HepG2 (cell line): ENCODE measurements around the gene LIMA1. TPM values are rescaled to one million over a fixed set of nuclear protein-coding genes. Genes with fewer than 3 reads are reported as not detected.

Experiments used
- AKAP8 ChIP-seq: sonication (generic); formaldehyde crosslinking; IDR thresholded peaks from 2 replicates; pipeline ENCODE4 v1.5.1; 2020; ENCODE audit warnings: mild to moderate bottlenecking, missing genetic modification reagents
- ATF7-NPFF ChIP-seq: sonication (generic); formaldehyde crosslinking; IDR thresholded peaks from 2 replicates; pipeline ENCODE4 v1.8.1; 2023; ENCODE audit warnings: mild to moderate bottlenecking, low read depth, missing genetic modification reagents, moderate library complexity
- ATRX ChIP-seq: sonication (generic); formaldehyde crosslinking; IDR thresholded peaks from 2 replicates; pipeline ENCODE4 v1.4.0; 2020; ENCODE audit warnings: missing genetic modification reagents, borderline replicate concordance
- CREM ChIP-seq, 2 experiments: sonication (generic) in 1 of 2; formaldehyde crosslinking in 1 of 2; IDR thresholded peaks; 2 replicates each; pipeline versions ENCODE4 v1.4.0 to v1.6.1; 2016 to 2020; ENCODE audit warnings: antibody characterized with exemption in 1 of 2, mild to moderate bottlenecking in 1 of 2, missing genetic modification reagents in 1 of 2
- GABPA ChIP-seq, 2 experiments: IDR thresholded peaks; 2 replicates each; pipeline ENCODE4 v1.6.1; 2011 to 2016; ENCODE audit warnings: low read depth in 2 of 2, low read length in 1 of 2, missing biosample characterization in 1 of 2, missing genetic modification characterization in 1 of 2
- ISL2 ChIP-seq: sonication (generic); formaldehyde crosslinking; IDR thresholded peaks from 2 replicates; pipeline ENCODE4 v1.5.0; 2020; ENCODE audit warnings: missing genetic modification reagents
- MLLT10 ChIP-seq: sonication (generic); formaldehyde crosslinking; IDR thresholded peaks from 2 replicates; pipeline ENCODE4 v1.4.0; 2020; ENCODE audit warnings: missing genetic modification reagents
- RBM39 ChIP-seq: fragments of 200-400 bp; formaldehyde crosslinking; IDR thresholded peaks from one replicate; pipeline ENCODE4 v1.6.1; 2018; ENCODE audit warnings: antibody characterized with exemption, mild to moderate bottlenecking, low read depth, low read length; ENCODE audit not compliant: poor library complexity, severe bottlenecking
- SIN3B ChIP-seq: fragments of 150-350 bp; IDR thresholded peaks from 2 replicates; pipeline ENCODE4 v1.6.1; 2014; ENCODE audit warnings: low read length
- SOX13 ChIP-seq, 3 experiments: fragments of 450-650 bp in 1 of 3; sonication (generic) in 1 of 3; formaldehyde crosslinking in 1 of 3; IDR thresholded peaks in 2 of 3; conservative IDR thresholded peaks in 1 of 3; 2 replicates each; pipeline versions ENCODE4 v1.5.0 to v1.6.1; 2016 to 2020; ENCODE audit warnings: antibody characterized with exemption in 1 of 3, mild to moderate bottlenecking in 1 of 3, missing compliant biosample characterization in 1 of 3, missing genetic modification reagents in 1 of 3, moderate library complexity in 1 of 3
- SP4 ChIP-seq: sonication (generic); formaldehyde crosslinking; IDR thresholded peaks from 2 replicates; pipeline ENCODE4 v1.8.1; 2023; ENCODE audit warnings: mild to moderate bottlenecking, missing genetic modification reagents
- ZBTB37 ChIP-seq: sonication (generic); formaldehyde crosslinking; IDR thresholded peaks from 2 replicates; pipeline ENCODE4 v1.4.0; 2020; ENCODE audit warnings: mild to moderate bottlenecking, missing genetic modification reagents
- ZFP37 ChIP-seq: sonication (generic); formaldehyde crosslinking; IDR thresholded peaks from 2 replicates; pipeline ENCODE4 v1.4.0; 2020; ENCODE audit warnings: missing genetic modification reagents, borderline replicate concordance
- ZNF143 ChIP-seq: sonication (generic); formaldehyde crosslinking; IDR thresholded peaks from 2 replicates; pipeline ENCODE4 v1.4.0; 2020; ENCODE audit warnings: missing genetic modification reagents
- ZNF326 ChIP-seq: sonication (generic); formaldehyde crosslinking; IDR thresholded peaks from 2 replicates; pipeline ENCODE4 v1.4.0; 2020; ENCODE audit warnings: missing genetic modification reagents, borderline replicate concordance
- ZNF451 ChIP-seq: sonication (generic); formaldehyde crosslinking; IDR thresholded peaks from 2 replicates; pipeline ENCODE4 v1.5.0; 2020; ENCODE audit warnings: mild to moderate bottlenecking, missing genetic modification reagents
- ZNF556 ChIP-seq: sonication (generic); formaldehyde crosslinking; IDR thresholded peaks from 2 replicates; pipeline ENCODE4 v1.4.0; 2020; ENCODE audit warnings: mild to moderate bottlenecking, missing genetic modification reagents, borderline replicate concordance
- ZNF674 ChIP-seq: sonication (generic); formaldehyde crosslinking; IDR thresholded peaks from 2 replicates; pipeline ENCODE4 v1.5.0; 2020; ENCODE audit warnings: low read depth, mild to moderate bottlenecking, missing genetic modification reagents
- ZNF773 ChIP-seq: sonication (generic); formaldehyde crosslinking; IDR thresholded peaks from 2 replicates; pipeline ENCODE4 v1.4.0; 2020; ENCODE audit warnings: missing genetic modification reagents, borderline replicate concordance
- polyA plus RNA-seq, 8 experiments: library from polyadenylated mRNA; depleted of rRNA in 3 of 8; stranded (reverse) in 7 of 8; unstranded in 1 of 8; fragments of >200 nt; fragmentation: Illumina TruSeq in 4 of 8; extraction: Trizol in 4 of 8; gene quantifications; 2 replicates each; pipeline versions ENCODE4 v1.2.1 to v1.2.3, GENCODE V29; 2011 to 2016; ENCODE audit warnings: low read depth in 4 of 8, missing spikeins in 1 of 8, mixed read lengths in 1 of 8; ENCODE audit not compliant: insufficient read depth in 1 of 8
- total RNA-seq, 5 experiments: library from RNA; depleted of rRNA; stranded (reverse); fragments of >200 nt; fragmentation: Illumina TruSeq; extraction: Trizol; gene quantifications; 2 replicates each; pipeline ENCODE4 v1.2.3, GENCODE V29; 2016; ENCODE audit warnings: low read depth in 1 of 5
- TF ChIP-seq, protein P1 (sequence below): sonication (generic); formaldehyde crosslinking; IDR thresholded peaks from 2 replicates; pipeline ENCODE4 v1.4.0; 2020; ENCODE audit warnings: missing genetic modification reagents, mild to moderate bottlenecking, borderline replicate concordance
- TF ChIP-seq, protein P2 (sequence below): sonication (generic); formaldehyde crosslinking; IDR thresholded peaks from 2 replicates; pipeline ENCODE4 v1.4.0; 2020; ENCODE audit warnings: missing genetic modification reagents

The LIMA1 gene
- total and polyA plus RNA-seq, 2 of the 13 experiments (the other 11 are each of a cell fraction or from before 2014, with no cell fraction given): 13.0 to 19.8 TPM

GRCh38 chr12:50241178-50241577 lies 42.1 kb downstream of the LIMA1 start (continued):
- no peak for TF ChIP-seq ATF7-NPFF (CRISPR knock-in tag)
- TF ChIP-seq ZNF143: no peak
- TF ChIP-seq ZNF556 (CRISPR knock-in tag): no peak
- TF ChIP-seq, protein P1, sequence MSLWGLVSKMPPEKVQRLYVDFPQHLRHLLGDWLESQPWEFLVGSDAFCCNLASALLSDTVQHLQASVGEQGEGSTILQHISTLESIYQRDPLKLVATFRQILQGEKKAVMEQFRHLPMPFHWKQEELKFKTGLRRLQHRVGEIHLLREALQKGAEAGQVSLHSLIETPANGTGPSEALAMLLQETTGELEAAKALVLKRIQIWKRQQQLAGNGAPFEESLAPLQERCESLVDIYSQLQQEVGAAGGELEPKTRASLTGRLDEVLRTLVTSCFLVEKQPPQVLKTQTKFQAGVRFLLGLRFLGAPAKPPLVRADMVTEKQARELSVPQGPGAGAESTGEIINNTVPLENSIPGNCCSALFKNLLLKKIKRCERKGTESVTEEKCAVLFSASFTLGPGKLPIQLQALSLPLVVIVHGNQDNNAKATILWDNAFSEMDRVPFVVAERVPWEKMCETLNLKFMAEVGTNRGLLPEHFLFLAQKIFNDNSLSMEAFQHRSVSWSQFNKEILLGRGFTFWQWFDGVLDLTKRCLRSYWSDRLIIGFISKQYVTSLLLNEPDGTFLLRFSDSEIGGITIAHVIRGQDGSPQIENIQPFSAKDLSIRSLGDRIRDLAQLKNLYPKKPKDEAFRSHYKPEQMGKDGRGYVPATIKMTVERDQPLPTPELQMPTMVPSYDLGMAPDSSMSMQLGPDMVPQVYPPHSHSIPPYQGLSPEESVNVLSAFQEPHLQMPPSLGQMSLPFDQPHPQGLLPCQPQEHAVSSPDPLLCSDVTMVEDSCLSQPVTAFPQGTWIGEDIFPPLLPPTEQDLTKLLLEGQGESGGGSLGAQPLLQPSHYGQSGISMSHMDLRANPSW (CRISPR knock-in tag): no peak
- no peak for TF ChIP-seq SP4 (CRISPR knock-in tag)
- no peak for TF ChIP-seq SIN3B
- TF ChIP-seq ISL2: peak; percentile 80
- TF ChIP-seq SOX13 (IDR thresholded peaks at IDR 0.05): peak; percentile 42; the same call in 1 of the 2 replicates
- peak in 1 of 2 experiments; percentile 82; a peak in 2 of 4 replicates for TF ChIP-seq SOX13 (CRISPR knock-in tag; conservative IDR thresholded peaks at IDR 0.05 in 1 of 2, IDR thresholded peaks at IDR 0.05 in 1 of 2)
- TF ChIP-seq ZBTB37 (CRISPR knock-in tag): peak; percentile 69; the same call in 1 of the 2 replicates
- TF ChIP-seq ZFP37 (CRISPR knock-in tag): no peak
- TF ChIP-seq MLLT10: no peak
- no peak for TF ChIP-seq RBM39
- no peak for TF ChIP-seq GABPA (IDR thresholded peaks at IDR 0.05; ENCODE audit: low read depth, low read length)
- TF ChIP-seq GABPA (CRISPR knock-in tag; IDR thresholded peaks at IDR 0.05; ENCODE audit: low read depth): no peak
- no peak for TF ChIP-seq AKAP8 (CRISPR knock-in tag)
- TF ChIP-seq ZNF326: no peak
- TF ChIP-seq ZNF451: no peak
- TF ChIP-seq ZNF773 (CRISPR knock-in tag): no peak
- TF ChIP-seq ATRX (CRISPR knock-in tag): no peak
- TF ChIP-seq ZNF674: no peak
- peak; percentile 36; the same call in 1 of the 2 replicates for TF ChIP-seq CREM (IDR thresholded peaks at IDR 0.05)
- TF ChIP-seq CREM (CRISPR knock-in tag; IDR thresholded peaks at IDR 0.05): no peak
- TF ChIP-seq, protein P2, sequence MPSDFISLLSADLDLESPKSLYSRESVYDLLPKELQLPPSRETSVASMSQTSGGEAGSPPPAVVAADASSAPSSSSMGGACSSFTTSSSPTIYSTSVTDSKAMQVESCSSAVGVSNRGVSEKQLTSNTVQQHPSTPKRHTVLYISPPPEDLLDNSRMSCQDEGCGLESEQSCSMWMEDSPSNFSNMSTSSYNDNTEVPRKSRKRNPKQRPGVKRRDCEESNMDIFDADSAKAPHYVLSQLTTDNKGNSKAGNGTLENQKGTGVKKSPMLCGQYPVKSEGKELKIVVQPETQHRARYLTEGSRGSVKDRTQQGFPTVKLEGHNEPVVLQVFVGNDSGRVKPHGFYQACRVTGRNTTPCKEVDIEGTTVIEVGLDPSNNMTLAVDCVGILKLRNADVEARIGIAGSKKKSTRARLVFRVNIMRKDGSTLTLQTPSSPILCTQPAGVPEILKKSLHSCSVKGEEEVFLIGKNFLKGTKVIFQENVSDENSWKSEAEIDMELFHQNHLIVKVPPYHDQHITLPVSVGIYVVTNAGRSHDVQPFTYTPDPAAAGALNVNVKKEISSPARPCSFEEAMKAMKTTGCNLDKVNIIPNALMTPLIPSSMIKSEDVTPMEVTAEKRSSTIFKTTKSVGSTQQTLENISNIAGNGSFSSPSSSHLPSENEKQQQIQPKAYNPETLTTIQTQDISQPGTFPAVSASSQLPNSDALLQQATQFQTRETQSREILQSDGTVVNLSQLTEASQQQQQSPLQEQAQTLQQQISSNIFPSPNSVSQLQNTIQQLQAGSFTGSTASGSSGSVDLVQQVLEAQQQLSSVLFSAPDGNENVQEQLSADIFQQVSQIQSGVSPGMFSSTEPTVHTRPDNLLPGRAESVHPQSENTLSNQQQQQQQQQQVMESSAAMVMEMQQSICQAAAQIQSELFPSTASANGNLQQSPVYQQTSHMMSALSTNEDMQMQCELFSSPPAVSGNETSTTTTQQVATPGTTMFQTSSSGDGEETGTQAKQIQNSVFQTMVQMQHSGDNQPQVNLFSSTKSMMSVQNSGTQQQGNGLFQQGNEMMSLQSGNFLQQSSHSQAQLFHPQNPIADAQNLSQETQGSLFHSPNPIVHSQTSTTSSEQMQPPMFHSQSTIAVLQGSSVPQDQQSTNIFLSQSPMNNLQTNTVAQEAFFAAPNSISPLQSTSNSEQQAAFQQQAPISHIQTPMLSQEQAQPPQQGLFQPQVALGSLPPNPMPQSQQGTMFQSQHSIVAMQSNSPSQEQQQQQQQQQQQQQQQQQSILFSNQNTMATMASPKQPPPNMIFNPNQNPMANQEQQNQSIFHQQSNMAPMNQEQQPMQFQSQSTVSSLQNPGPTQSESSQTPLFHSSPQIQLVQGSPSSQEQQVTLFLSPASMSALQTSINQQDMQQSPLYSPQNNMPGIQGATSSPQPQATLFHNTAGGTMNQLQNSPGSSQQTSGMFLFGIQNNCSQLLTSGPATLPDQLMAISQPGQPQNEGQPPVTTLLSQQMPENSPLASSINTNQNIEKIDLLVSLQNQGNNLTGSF (CRISPR knock-in tag): no peak
